Right lobe of liver (tissue), 6 donors: Measurements from ENCODE around the gene GPR135. TPM values are rescaled to one million over a fixed set of nuclear protein-coding genes. Genes with fewer than 3 reads are reported as not detected.

Source experiments
- ATAC-seq, 4 donors: fragments of 200-7000 bp; cut with Tn5 transposase; one replicate each; pipeline ENCODE4 v1.9.1; 2020; ENCODE audit warnings: mild to moderate bottlenecking in 4 of 4, moderate library complexity in 4 of 4
- DNase-seq, 3 donors: peaks; one replicate each; pipeline ENCODE4 v3.0.0-alpha.2; 2020
- H3K27ac ChIP-seq, 3 donors: fragments of 200-600 bp; one replicate each; pipeline ENCODE4 v1.8.0; 2022
- H3K27me3 ChIP-seq, 2 donors: fragments of 200-600 bp; one replicate each; pipeline ENCODE4 v1.8.0; 2022
- H3K36me3 ChIP-seq, 4 donors: fragments of 200-600 bp; sonication (generic) in 1 of 4; one replicate each; pipeline versions ENCODE4 v1.5.1 to v1.8.0; 2017 to 2022; ENCODE audit warnings: control low read depth in 1 of 4
- H3K4me1 ChIP-seq, 4 donors: fragments of 200-600 bp; sonication (generic) in 1 of 4; one replicate each; pipeline versions ENCODE4 v1.5.1 to v1.8.0; 2017 to 2022; ENCODE audit warnings: control low read depth in 1 of 4
- H3K4me3 ChIP-seq, 3 donors: fragments of 200-600 bp; one replicate each; pipeline ENCODE4 v1.8.0; 2022
- H3K9me3 ChIP-seq, 4 donors: fragments of 200-600 bp; sonication (generic) in 1 of 4; one replicate each; pipeline versions ENCODE4 v1.5.1 to v1.8.0; 2017 to 2022; ENCODE audit warnings: control low read depth in 1 of 4
- POLR2A ChIP-seq: fragments of 450-650 bp; IDR thresholded peaks from one replicate; pipeline ENCODE4 v1.6.1; 2017; ENCODE audit warnings: antibody characterized with exemption, mild to moderate bottlenecking
- WGBS: methylation state at CpG from one replicate; pipeline ENCODE4 v1.1.6; 2018; ENCODE audit warnings: low coverage, low lambda C conversion rate; ENCODE audit not compliant: insufficient coverage; ENCODE audit errors: missing lambda C conversion rate; 5-methylcytosine and 5-hydroxymethylcytosine counted together
- intact Hi-C, 2 donors: fragments of 100-400 bp; cut with DNase I; formaldehyde crosslinking; loops; one replicate each; pipeline versions ENCODE4 v1.11.2 to v1.14.1; 2022
- total RNA-seq, 6 experiments: library from RNA; depleted of rRNA in 2 of 6; stranded (reverse); fragments of >200 nt in 2 of 6; fragmentation: NEBNext Ultra II Directional in 3 of 6; extraction: Animal tissue kit (Norgen Biotek cat#: 25700) in 3 of 6; gene quantifications; one replicate each; pipeline versions ENCODE4 v1.1.0 to v1.2.4, GENCODE V29; 2016 to 2023
- TF ChIP-seq, protein P1 (sequence below), 4 donors: fragments of 200-600 bp in 3 of 4; fragments of 450-650 bp in 1 of 4; IDR thresholded peaks; one replicate each; pipeline versions ENCODE4 v1.5.1 to v1.8.0; 2016 to 2022; ENCODE audit warnings: antibody characterized with exemption in 4 of 4, mild to moderate bottlenecking in 2 of 4
- donor health status: DM: no; HTN: yes; CAD: no.
- donor health status: DM: no; HTN: no; CAD: no.
- donor health status: DM: no; HTN: no; CAD: no.
- donor health status: DM: no; HTN: yes; CAD: no.
- donor health status: DM: no; HTN: yes; CAD: no.

The GPR135 gene
- total RNA-seq, 6 experiments from 2014 or later: 0.62 to 3.6 (median 1.6) TPM

DNA sequence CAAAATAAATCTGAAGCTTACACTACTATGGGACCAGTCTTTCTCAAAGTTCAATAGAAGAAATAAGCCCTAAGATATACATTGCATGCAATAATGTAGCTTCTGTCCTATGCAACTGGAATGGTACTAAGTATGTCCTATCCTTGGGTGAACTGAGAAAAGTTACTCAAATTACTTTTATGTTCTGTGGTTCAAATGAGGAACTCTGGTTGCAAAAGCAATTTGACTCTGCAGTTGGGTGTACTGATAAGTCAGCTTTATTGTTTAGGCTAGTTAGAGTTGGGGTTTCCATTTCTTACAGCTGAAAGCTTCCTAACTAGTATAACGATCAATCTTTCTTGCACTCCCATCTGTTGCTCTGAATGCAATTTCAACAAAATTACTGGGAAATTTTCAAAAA is 29.2 kb downstream of the GPR135 start:
- WGBS: 75% methylated on average over 1 of the region's 1 CpG
- Histone ChIP-seq H3K27ac (no peak overlapping the region), H3K4me1 (peaks cover 0 to 4% (median 0%) of the 10 kb centered on the region in 4 donors), H3K4me3 (no peak overlapping the region), H3K9me3 (no peaks in the 10 kb centered on the region), H3K27me3 (no peaks in the 10 kb centered on the region), H3K36me3 (no peaks in the 10 kb centered on the region)
- intact Hi-C loops: no loop called here
- DNase-seq: no peak
- TF ChIP-seq, protein P1, sequence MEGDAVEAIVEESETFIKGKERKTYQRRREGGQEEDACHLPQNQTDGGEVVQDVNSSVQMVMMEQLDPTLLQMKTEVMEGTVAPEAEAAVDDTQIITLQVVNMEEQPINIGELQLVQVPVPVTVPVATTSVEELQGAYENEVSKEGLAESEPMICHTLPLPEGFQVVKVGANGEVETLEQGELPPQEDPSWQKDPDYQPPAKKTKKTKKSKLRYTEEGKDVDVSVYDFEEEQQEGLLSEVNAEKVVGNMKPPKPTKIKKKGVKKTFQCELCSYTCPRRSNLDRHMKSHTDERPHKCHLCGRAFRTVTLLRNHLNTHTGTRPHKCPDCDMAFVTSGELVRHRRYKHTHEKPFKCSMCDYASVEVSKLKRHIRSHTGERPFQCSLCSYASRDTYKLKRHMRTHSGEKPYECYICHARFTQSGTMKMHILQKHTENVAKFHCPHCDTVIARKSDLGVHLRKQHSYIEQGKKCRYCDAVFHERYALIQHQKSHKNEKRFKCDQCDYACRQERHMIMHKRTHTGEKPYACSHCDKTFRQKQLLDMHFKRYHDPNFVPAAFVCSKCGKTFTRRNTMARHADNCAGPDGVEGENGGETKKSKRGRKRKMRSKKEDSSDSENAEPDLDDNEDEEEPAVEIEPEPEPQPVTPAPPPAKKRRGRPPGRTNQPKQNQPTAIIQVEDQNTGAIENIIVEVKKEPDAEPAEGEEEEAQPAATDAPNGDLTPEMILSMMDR (IDR thresholded peaks at IDR 0.05): no peak
- no peak for TF ChIP-seq POLR2A
- ATAC-seq: no peak

GRCh38 chr14:59435101-59435500 is 30.1 kb downstream of the GPR135 start:
- intact Hi-C loops: no loop called here
- Histone ChIP-seq H3K4me3 (no peak overlapping the region), H3K27me3 (no peaks in the 10 kb centered on the region), H3K36me3 (no peaks in the 10 kb centered on the region), H3K4me1 (no peaks in the 10 kb centered on the region), H3K9me3 (no peaks in the 10 kb centered on the region), H3K27ac (no peak overlapping the region)
- TF ChIP-seq, protein P1 (IDR thresholded peaks at IDR 0.05): no peak
- TF ChIP-seq POLR2A: no peak
- no peak for DNase-seq
- ATAC-seq: no peak
- WGBS: 73% methylated on average over 3 of the region's 3 CpGs

- DNase-seq (no peak), ATAC-seq (no peak)
- no peak overlapping the region for H3K27ac ChIP-seq
- intact Hi-C loops: no loop called here
- no peaks in the 10 kb centered on the region for H3K36me3 ChIP-seq
- H3K4me1 ChIP-seq: no peaks in the 10 kb centered on the region
- no peaks in the 10 kb centered on the region for H3K27me3 ChIP-seq
- no peaks in the 10 kb centered on the region for H3K9me3 ChIP-seq
- no peak for TF ChIP-seq POLR2A
- TF ChIP-seq, protein P1 (IDR thresholded peaks at IDR 0.05): no peak
- H3K4me3 ChIP-seq: no peak overlapping the region
- 97% methylated on average over 4 of the region's 4 CpGs for WGBS
Measured at GRCh38 chr14:59429790-59430189, 35.4 kb downstream of the GPR135 start.

DNA sequence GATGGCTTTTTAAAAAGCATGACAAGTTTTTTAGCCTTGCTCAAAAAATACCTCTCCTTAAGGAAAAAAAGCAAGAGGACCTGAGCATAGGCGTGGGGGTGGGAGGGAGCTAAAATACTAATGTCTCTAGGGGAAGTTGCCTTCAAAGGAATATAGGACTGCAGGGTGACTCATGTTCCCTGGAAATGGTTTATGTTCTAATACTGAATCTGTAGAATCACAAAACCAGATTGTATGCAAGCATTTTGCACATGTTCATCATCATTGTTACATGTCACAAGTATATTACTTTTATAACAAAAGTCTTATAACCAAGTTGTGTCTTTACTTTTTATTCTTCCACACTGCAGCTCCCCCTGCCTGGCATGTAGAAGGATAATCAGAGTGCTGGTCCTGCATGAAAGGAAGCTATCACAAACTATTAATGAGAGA is 36.6 kb downstream of the GPR135 start:
- H3K9me3 ChIP-seq: no peaks in the 10 kb centered on the region
- DNase-seq (no peak), ATAC-seq (peak in 2 of 4 donors; percentile 16 to 20)
- TF ChIP-seq, protein P1 (IDR thresholded peaks at IDR 0.05): peak in 2 of 4 donors; percentile 4 to 10
- no peak for TF ChIP-seq POLR2A
- no peaks in the 10 kb centered on the region for H3K4me1 ChIP-seq
- no peak overlapping the region for H3K4me3 ChIP-seq
- no peaks in the 10 kb centered on the region for H3K27me3 ChIP-seq
- WGBS: 85% methylated on average over 1 of the region's 1 CpG
- intact Hi-C loops: no loop called here
- H3K36me3 ChIP-seq: no peaks in the 10 kb centered on the region
- no peak overlapping the region for H3K27ac ChIP-seq
